GM12864 (cell line): ENCODE data around the gene SYT7.

Experiments used
- DNase-seq: peaks from one replicate; pipeline ENCODE4 v3.0.0-alpha.2; 2011; ENCODE audit warnings: low read depth
- H3K4me3 ChIP-seq: 2 replicates; pipeline ENCODE4 v1.5.1; 2011; ENCODE audit warnings: mild to moderate bottlenecking, low read depth, low read length, control low read depth
- TF ChIP-seq, protein P1 (sequence below): IDR thresholded peaks from 2 replicates; pipeline ENCODE4 v1.5.1; 2011; ENCODE audit warnings: low read depth, mild to moderate bottlenecking, moderate library complexity, low read length, control low read depth, inconsistent platforms; ENCODE audit errors: missing control alignments

The SYT7 gene

DNA sequence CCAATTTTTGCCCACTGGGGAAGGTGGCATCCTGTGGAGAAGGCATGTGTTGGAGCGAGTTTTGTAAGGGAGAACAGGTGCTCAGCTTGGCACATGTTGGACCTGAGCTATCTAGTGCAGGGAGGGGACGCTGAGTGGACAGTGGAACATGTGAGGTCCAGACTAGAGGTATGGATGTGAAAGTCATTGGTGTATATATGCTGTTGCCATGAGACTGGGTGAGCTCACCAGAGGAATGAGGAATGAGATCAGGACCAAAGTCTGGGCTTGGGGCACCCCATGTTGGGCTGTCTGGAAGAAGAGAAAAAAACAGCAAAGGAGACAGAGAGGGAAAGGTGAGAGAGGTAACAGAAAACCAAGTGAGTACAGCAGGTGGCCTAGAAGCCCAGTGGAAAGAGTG, 12.3 kb upstream of the SYT7 start:
- TF ChIP-seq, protein P1, sequence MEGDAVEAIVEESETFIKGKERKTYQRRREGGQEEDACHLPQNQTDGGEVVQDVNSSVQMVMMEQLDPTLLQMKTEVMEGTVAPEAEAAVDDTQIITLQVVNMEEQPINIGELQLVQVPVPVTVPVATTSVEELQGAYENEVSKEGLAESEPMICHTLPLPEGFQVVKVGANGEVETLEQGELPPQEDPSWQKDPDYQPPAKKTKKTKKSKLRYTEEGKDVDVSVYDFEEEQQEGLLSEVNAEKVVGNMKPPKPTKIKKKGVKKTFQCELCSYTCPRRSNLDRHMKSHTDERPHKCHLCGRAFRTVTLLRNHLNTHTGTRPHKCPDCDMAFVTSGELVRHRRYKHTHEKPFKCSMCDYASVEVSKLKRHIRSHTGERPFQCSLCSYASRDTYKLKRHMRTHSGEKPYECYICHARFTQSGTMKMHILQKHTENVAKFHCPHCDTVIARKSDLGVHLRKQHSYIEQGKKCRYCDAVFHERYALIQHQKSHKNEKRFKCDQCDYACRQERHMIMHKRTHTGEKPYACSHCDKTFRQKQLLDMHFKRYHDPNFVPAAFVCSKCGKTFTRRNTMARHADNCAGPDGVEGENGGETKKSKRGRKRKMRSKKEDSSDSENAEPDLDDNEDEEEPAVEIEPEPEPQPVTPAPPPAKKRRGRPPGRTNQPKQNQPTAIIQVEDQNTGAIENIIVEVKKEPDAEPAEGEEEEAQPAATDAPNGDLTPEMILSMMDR, result no peak
- no peak for DNase-seq
- H3K4me3 ChIP-seq, result no peak overlapping the region

DNA sequence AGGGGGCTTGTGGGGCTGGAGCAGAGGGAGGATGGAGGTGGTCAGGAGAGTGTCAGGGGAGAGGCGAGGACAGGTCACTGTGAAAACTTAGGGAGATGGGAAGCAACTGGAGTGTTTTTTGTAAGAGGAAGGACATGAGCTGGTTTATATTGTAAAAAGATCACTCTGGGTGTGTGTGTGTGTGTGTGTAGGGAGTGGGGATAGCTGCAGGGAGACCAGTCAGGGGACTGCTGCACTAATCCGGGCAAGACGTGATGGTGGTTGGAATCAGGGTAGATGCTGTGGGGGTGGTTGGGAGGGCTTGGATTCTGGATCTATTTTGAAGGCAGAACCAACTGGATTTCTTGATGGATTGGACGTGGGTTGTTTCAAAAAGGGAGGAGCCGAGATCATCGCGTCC, 11.3 kb upstream of the SYT7 start:
- DNase-seq, result no peak
- no peak overlapping the region for H3K4me3 ChIP-seq
- TF ChIP-seq, protein P1, result no peak

DNA sequence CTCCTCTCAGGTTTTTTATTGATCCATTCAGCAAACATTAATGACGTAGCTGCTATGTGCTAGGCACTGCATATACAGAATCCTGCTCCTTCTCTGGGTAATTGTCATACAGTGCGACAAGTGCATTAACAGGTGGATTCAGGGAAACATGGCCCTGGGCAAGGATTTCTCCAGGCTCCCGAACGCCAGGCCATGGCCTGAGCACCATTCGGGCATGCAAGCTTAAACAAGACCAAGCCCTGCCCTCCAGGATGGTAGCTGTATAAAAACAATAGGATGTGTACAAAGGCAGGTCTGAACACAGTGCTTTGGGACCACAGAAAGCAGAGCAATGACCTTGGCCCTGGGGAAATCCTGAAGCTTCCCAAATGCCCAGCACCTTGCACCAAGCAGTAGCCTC, 9.1 kb upstream of the SYT7 start:
- DNase-seq, result no peak
- H3K4me3 ChIP-seq, result no peak overlapping the region
- TF ChIP-seq, protein P1, result no peak

DNA sequence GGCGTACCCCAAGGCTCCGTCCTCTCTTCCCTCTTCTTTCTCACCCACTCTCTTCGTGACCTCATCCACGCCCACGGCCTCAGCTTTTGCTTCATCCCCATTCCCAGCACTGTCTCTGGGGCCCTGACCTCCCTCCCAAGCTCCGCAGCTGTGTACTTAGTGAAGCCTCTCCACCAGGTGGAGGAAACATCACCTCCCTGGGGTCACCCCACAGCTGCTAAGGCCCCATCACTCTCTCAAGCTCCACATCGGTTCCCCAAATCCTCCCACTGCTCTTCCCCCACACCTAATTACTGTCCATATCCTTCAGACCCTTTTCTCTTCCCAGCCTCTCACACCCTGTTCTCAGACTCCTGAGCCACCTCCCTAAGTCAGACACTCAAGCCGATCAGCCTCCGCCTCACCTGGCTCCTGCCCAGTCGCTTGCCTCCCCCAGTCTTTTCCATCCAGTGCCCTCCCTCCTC, 7.9 kb upstream of the SYT7 start:
- TF ChIP-seq, protein P1, result no peak
- H3K4me3 ChIP-seq, result no peak overlapping the region
- DNase-seq, result no peak

DNA sequence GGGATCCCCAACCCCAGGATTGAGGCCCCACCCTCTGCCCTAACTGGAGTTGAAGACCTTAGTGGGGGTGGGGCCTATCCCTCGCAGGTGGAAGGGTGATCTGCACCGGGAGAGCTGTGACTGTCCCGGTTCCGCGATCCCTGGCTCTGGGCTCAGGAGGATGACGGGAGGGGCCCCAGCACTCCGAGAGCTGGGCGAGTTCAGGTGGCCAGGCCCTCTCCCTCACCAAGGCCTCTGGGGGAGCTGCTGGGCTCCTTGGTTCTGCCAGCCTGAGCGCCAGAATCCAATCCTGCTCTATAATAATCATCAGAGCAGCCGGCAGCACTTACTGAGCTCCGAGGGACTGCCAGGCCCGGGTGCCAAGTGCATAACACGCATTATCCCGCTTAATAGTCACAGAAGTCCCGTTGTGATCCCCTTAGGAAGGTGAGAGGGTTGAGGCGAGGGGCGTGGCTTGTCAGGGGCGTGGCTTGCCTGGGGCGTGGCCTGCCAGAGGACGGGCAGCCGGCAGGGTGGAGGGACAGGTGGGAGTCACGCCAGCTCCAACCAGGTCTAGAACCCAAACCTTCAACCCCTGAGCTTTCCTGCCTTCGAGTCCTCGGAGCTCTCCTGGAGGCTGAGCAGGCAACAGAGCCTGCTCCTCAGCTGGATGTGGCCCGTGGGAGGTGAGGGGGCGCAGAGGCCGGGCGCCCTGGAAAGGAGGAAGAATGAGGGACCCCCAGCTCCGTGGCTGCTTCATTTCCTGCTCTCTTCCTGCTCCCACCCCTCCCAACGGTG, 7.3 kb upstream of the SYT7 start:
- TF ChIP-seq, protein P1, result no peak
- no peak overlapping the region for H3K4me3 ChIP-seq
- no peak for DNase-seq

DNA sequence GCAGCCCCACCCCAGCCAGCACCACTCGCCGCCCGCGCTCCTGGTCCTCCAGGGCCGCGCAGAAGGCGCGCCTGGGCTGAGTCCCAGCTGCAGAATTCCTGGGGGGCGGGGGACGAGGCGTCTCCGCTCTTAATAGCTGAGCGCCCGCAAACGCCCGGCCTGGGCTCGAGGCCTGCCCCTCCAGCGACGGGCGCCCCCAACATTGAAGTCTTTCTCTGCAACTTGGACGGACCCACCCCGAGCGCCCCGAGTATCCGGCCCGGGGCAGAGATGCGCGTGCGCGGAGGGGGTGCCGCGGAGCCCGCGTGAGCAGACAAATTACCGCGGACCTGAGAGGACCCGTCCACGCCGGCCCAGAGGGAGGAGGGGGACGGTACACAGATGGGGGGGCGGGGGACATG, 6.7 kb upstream of the SYT7 start:
- no peak for DNase-seq
- TF ChIP-seq, protein P1, result no peak
- H3K4me3 ChIP-seq, result no peak overlapping the region
